ENCODE data around the gene TRPM8.

TRPM8 gene

GRCh38 chr2:234015861-234016260 lies 98.7 kb downstream of the TRPM8 start:
- Histone ChIP-seq H3K27ac (no peak overlapping the region), H3K4me3 (no peak overlapping the region)
- TF ChIP-seq, protein P1, sequence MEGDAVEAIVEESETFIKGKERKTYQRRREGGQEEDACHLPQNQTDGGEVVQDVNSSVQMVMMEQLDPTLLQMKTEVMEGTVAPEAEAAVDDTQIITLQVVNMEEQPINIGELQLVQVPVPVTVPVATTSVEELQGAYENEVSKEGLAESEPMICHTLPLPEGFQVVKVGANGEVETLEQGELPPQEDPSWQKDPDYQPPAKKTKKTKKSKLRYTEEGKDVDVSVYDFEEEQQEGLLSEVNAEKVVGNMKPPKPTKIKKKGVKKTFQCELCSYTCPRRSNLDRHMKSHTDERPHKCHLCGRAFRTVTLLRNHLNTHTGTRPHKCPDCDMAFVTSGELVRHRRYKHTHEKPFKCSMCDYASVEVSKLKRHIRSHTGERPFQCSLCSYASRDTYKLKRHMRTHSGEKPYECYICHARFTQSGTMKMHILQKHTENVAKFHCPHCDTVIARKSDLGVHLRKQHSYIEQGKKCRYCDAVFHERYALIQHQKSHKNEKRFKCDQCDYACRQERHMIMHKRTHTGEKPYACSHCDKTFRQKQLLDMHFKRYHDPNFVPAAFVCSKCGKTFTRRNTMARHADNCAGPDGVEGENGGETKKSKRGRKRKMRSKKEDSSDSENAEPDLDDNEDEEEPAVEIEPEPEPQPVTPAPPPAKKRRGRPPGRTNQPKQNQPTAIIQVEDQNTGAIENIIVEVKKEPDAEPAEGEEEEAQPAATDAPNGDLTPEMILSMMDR (IDR thresholded peaks at IDR 0.05) = no peak
- no peak for DNase-seq (ENCODE audit: low spot score)

- H3K4me3 ChIP-seq = no peak overlapping the region
- TF ChIP-seq, protein P1 (IDR thresholded peaks at IDR 0.05) = no peak
- H3K27ac ChIP-seq = no peak overlapping the region
- no peak for DNase-seq (ENCODE audit: low spot score)
Measured at GRCh38 chr2:234019896-234020295, 102.7 kb downstream of the TRPM8 start.

GRCh38 chr2:234020332-234020731 lies 103.2 kb downstream of the TRPM8 start:
- DNase-seq (ENCODE audit: low spot score) = no peak
- Histone ChIP-seq H3K27ac (no peak overlapping the region), H3K4me3 (no peak overlapping the region)
- TF ChIP-seq, protein P1 (IDR thresholded peaks at IDR 0.05) = no peak

- DNase-seq (ENCODE audit: low spot score) = no peak
- H3K4me3 ChIP-seq = no peak overlapping the region
- TF ChIP-seq, protein P1 (IDR thresholded peaks at IDR 0.05) = no peak
- H3K27ac ChIP-seq = no peak overlapping the region
Measured at GRCh38 chr2:234022424-234022823, 105.3 kb downstream of the TRPM8 start.

GRCh38 chr2:234024304-234024703 lies 107.1 kb downstream of the TRPM8 start:
- no peak for DNase-seq (ENCODE audit: low spot score)
- TF ChIP-seq, protein P1 (IDR thresholded peaks at IDR 0.05) = no peak
- no peak overlapping the region for H3K4me3 ChIP-seq
- no peak overlapping the region for H3K27ac ChIP-seq

DNA sequence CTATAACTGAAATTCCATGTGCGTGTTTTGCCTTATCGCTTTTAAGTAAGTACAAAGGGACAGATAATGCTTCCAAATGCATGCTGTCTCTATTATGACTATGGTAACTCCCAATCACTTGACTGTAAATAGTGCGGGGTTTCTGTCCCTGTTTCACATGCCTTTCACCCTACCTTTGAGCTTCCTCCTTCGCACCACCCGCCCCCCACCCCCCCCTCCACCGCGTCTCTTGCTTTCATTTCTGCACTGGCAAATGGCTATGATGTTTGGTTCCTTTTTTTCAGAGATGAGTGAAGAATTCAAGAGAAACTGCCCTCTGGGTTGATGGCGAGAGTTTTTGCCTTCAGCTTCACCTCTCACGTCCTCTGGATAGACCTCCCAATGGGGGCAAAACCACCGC lies 108.3 kb downstream of the TRPM8 start:
- no peak overlapping the region for H3K4me3 ChIP-seq
- no peak for DNase-seq (ENCODE audit: low spot score)
- no peak overlapping the region for H3K27ac ChIP-seq
- TF ChIP-seq, protein P1 (IDR thresholded peaks at IDR 0.05) = no peak

- TF ChIP-seq, protein P1 (IDR thresholded peaks at IDR 0.05) = no peak
- no peak overlapping the region for H3K4me3 ChIP-seq
- H3K27ac ChIP-seq = no peak overlapping the region
- no peak for DNase-seq (ENCODE audit: low spot score)
Measured at GRCh38 chr2:234025891-234026401, 108.8 kb downstream of the TRPM8 start.

Data from coronary artery (tissue), 2 donors.